GM21576 (cell line): Measurements from ENCODE around the gene PIF1.
"Not testable (repeated sequence)": the region's sequence is repeated elsewhere in the genome, so short reads cannot be mapped to it uniquely, and the experiment has no call there.

Source experiments
- ATAC-seq: cut with Tn5 transposase; IDR thresholded peaks from one replicate; pipeline ENCODE4 v1.9.1; 2021; ENCODE audit warnings: mild to moderate bottlenecking, moderate library complexity; ENCODE audit not compliant: unreplicated experiment

Gene PIF1

DNA sequence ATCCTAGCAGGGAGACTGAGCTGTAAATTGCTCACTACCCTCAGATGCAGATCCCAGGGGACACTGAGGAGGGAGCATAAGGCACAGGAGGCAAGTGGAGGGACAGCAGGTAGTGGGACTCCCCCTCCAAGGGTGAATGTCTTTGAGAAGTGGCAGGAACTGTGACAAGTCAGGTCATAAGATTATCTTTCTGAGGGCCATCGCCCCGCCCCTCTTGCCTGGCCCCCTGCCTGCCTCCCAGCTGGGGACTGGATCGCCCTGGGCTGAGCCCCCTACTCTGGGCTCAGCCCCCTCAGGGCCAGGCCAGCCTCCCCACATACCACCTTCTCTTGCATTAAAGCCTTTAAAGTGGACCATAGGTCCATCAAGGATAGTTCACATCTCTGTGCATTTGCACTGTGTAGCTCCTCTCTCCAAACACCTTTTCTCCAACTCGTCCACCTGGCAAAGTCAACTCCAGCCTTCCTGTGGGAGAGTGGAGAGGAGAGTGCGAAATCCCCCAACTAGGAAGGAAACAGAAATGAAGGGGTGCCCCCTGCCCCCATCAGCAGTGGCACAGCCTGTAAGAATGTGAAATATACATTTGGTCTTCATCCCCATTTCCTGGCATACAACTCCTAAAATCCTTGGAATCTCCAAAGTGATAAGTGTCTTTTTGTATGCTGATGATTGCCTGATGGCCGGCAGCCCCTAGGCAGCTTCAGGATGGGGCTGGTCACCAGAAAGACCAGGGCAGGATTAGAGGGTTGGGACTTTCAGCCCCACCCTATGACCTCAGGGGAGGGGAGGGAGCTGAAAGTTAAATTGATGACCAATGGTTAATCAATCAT, 14.7 kb downstream of the PIF1 start:
- no peak for ATAC-seq

GRCh38 chr15:64809649-64810496, 15.6 kb downstream of the PIF1 start:
- no peak for ATAC-seq

GRCh38 chr15:64808785-64809453, 16.5 kb downstream of the PIF1 start:
- no peak for ATAC-seq

DNA sequence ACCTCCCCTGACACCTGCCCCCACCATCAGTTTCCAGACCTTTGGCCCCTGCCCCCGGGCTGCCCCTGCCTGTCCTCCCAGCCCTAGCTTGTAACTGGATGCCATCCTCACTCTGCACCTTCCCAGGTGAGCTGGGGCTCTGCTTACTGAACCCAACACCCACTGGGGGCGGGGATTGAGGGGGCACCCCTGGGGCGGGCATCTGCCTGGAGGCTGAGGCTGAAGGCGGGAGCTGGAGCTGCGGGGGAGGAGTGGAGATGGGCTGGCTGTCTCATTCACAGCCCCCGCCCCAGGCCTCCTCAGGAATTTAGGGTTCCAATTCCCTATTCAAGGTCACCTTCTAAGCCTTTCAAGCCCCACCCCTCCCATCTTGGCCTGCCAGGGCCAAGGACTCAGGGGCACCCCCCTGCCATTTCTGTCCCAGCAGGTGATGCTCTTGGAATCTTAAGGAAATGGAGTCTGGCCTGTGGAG, 17.7 kb downstream of the PIF1 start:
- no peak for ATAC-seq

DNA sequence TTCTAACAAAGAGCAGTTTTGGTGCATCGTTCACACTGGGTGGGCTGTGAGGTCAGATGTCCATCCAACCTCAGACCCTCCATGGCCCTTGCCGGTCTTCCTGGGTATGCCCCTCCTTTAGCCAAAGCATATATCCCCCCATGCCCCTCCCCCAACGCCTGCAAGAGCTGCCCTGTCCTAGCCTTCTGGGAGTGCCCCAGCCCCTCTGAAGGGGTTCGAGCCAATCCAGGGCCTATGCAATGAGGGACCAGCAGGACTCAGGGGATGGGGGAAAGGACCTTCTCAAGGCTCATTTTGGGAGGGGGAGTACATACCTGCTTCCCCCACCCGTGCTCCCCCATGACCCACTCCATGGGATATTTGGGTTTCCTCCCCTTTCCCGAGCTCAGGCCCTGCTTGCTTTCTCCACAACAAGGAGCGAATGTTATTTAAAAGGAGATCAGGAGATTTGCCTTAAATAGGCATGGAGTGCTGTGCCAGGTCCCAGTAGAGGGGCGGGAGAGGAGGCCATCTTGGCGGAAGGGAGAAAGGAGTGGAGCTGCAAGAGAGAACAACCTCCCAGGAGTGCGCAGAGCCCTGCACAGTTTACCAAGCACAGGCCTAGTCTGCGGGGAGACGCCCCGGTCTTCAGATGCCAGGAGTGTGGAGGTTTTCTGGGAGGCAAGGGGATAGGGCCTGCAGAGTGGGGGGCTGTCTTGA, 18.2 kb downstream of the PIF1 start:
- ATAC-seq: no peak

- no peak for ATAC-seq
Measured at GRCh38 chr15:64806509-64806908, 18.9 kb downstream of the PIF1 start.

GRCh38 chr15:64804619-64805018, 20.8 kb downstream of the PIF1 start:
- ATAC-seq: no peak

- no peak for ATAC-seq
Measured at GRCh38 chr15:64803526-64803925, 21.9 kb downstream of the PIF1 start.

DNA sequence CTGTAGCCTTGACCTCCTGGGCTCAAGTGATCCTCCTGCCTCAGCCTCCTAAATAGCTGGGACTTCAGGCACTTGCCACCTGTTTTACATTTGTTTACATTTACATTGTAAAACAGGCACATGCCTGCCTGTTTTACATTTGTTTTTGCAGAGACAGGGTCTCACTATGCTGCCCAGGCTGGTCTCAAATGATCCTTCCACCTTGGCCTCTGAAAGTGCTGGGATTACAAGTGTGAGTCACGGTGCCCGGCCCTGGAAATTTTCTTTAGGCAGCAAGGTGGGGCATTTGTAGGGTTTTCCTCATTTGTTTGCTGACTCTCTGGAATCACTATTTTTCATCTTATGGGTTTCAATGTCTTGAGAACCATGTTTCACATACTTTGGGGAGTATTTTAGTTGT, 25.0 kb downstream of the PIF1 start:
- no peak for ATAC-seq

DNA sequence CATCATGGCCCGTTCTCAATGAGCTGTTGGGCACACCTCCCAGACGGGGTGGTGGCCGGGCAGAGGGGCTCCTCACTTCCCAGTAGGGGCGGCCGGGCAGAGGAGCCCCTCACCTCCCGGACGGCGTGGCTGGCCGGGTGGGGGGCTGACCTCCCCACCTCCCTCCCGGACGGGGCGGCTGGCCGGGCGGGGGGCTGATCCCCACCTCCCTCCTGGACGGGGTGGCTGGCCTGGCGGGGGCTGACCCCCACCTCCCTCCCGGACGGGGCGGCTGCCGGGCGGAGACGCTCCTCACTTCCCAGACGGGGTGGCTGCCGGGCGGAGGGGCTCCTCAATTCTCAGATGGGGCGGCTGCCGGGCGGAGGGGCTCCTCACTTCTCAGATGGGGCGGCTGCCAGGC, 26.5 kb downstream of the PIF1 start:
- ATAC-seq: not testable (repeated sequence)

DNA sequence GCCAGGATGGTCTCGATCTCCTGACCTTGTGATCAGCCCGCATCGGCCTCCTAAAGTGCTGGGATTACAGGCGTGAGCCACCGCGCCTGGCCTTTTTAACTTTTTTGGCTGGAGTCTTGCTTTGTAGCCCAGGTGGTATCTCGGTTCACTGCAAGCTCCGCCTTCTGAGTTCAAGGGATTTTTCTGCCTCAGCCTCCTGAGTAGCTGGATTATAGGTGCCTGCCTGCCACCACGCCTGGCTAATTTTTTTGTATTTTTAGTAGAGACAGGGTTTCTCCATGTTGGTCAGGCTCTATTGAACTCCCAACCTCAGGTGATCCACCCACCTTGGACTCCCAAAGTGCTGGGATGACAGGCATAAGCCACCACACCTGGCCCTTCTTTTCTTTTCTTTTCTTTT, 29.5 kb downstream of the PIF1 start:
- ATAC-seq: not testable (repeated sequence)

- ATAC-seq: not testable (repeated sequence)
Measured at GRCh38 chr15:64795299-64795698, 30.1 kb downstream of the PIF1 start.

DNA sequence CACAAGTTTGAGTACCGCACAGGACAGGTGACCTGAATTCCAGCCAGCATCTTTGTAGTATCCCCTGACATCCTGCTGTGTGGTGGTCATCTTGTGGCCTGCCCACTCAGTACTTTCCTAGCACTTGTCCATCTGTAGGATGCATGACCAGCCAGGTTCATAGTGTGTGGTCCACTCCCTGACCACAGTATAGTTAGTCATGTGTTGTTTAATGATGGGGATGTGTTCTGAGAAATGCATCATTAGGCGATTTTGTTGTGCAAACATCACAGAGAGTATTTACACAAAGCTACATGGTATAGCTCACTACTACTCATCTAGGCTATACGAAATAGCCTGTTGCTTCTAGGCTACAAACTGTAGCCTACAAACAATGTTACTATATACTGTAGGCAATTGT, 33.2 kb downstream of the PIF1 start:
- no peak for ATAC-seq

DNA sequence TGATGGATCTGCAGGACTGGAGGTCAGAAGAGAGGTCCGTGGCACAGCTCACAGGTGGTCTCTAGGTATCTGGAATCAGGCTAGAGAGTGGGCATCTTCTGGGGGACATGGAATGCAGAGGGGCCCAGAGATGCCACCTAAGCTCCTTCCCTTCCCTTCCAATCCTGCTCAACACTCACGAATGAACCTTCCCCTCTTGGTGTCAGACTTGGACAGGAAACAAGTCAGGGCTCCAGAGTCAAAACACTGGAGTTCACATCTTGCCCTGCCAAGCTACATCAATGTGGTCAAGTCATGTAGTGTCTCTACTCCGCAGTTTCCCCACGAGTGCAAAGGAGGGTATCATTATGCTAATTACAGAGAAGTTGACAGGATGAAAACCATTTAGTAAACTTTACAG, 34.0 kb downstream of the PIF1 start:
- no peak for ATAC-seq

- no peak for ATAC-seq
Measured at GRCh38 chr15:64783796-64784195, 41.7 kb downstream of the PIF1 start.

DNA sequence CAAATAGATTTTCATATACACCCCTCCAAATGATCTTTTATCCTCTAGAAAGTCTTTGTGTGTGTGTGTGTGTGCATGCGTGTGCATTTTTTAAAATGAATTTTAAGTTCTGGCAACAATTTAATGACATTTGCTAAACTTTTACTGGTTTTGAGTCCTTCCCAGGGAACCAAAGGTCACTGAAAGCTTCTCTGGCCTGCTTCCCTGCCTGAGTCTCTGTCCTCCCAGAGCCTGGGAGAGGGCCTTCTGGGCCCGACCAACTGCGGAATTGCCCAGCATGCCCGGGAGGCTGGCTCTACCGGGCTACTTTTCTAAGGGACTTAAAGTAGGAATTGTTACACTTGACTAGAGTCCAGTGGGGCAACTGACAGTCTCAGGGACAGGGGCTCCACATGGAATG, 42.7 kb downstream of the PIF1 start:
- no peak for ATAC-seq

DNA sequence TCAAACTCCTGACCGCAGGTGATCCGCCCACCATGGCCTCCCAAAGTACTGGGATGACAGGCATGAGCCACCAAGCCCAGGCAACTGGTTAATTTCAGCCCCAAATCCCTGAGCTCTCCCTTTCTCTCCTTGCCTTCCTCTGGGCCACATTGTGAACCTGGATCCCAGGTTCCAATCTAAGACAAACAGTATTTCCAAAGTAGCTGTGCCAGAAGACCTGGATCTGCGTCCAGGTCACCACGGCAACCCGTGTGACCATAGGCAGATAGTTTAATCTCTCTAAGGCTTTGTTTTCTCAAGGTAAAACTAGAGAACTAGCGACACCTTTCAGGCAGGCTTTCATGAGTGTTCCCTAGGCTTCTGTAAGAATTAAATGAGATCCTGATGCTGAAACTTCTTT, 44.1 kb downstream of the PIF1 start:
- no peak for ATAC-seq

DNA sequence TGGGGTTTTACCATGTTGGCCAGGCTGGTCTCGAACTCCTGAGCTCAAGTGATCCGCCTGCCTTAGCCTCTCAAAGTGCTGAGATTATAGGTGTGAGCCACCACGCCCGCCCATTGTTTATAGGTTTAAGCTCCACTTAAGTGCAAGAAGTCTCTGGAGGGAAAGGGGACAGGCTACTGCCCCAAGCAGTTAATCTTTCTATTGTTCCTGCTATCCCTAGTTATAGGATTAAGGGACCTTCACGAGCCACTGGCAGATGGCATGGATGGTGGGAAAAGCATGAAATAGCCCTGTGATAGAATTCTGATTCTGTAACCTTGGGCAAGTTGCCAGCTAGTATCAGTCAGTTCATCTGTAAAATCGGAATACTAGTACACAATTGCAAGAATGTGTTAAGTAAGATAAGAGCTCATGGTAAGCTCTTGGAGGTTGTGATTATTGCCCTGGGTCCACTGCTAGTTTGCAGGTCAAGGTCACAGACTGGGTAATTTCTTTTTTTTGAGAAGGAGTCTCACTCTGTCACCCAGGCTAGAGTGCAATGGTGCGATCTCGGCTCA, 44.8 kb downstream of the PIF1 start:
- ATAC-seq: no peak

- no peak for ATAC-seq
Measured at GRCh38 chr15:64779630-64780029, 45.8 kb downstream of the PIF1 start.

DNA sequence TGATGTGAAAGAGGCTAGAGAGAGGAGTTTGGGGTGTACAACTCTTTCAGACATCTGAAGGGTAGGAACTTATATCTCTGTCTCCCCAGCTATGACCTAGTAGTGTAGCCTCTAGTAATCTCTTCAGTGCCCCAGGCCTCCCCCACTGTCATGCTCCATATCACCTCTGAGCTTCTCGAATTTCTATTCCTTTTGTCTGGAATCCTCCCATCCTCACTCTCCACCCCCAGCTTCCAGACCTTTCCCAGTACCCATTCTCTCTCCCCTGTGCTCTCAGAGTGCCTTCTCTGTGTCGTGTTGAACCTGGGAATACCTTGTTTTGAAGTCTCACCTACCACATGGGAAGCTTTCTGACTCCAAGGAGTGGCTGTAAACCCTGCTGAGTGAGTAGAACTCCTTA, 46.4 kb downstream of the PIF1 start:
- no peak for ATAC-seq

DNA sequence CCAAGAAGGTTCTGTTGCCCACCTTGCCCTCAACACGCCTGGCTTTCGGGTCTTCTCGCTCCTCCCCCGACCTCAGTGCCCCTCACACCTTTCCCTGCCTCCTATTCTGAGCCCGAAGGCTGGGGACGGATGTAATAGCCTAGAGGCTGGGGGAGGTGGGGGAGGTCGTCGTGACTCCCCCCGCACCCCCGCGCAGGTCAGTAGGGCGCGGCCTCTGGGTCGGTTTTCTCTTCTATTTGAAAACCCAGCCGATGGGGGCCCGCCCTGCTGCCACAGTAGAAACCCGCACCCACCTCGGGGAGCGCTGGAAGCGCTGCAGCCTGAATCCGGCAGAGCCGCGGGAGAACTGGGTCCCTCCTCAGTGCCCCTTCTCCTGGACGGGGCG, 49.1 kb downstream of the PIF1 start:
- ATAC-seq: no peak
